Astrocyte (in vitro differentiated cells and primary cell): ENCODE results near the gene FAM13A. TPM values are rescaled to one million over a fixed set of nuclear protein-coding genes. Genes with fewer than 3 reads are reported as not detected.

Source experiments
- DNase-seq: peaks from one replicate; pipeline ENCODE4 v3.0.0-alpha.2; 2010; ENCODE audit warnings: low read depth
- FAIRE-seq: peaks from 2 replicates; lab custom pipeline; 2011; peaks lifted over from hg19 to GRCh38; lab: Jason Lieb, UNC
- H2AFZ ChIP-seq: 2 replicates; pipeline ENCODE4 v1.6.0; 2012; ENCODE audit warnings: low read depth, low read length, inconsistent platforms
- H3K27ac ChIP-seq: 2 replicates; pipeline ENCODE4 v1.5.1; 2011; ENCODE audit warnings: low read depth, low read length, inconsistent platforms
- H3K27me3 ChIP-seq: 2 replicates; pipeline ENCODE4 v1.6.0; 2011; ENCODE audit warnings: low read length, inconsistent platforms; ENCODE audit not compliant: insufficient read depth
- H3K36me3 ChIP-seq: 2 replicates; pipeline ENCODE4 v1.5.1; 2011; ENCODE audit warnings: low read length, inconsistent platforms; ENCODE audit not compliant: insufficient read depth
- H3K4me1 ChIP-seq: 2 replicates; pipeline ENCODE4 v1.5.1; 2011; ENCODE audit warnings: low read length, inconsistent platforms; ENCODE audit not compliant: insufficient read depth
- H3K4me2 ChIP-seq: 2 replicates; pipeline ENCODE4 v1.6.0; 2012; ENCODE audit warnings: low read length, inconsistent platforms
- H3K4me3 ChIP-seq: 2 replicates; pipeline ENCODE4 v1.5.1; 2011; ENCODE audit warnings: low read depth, mild to moderate bottlenecking, low read length, inconsistent platforms; ENCODE audit not compliant: insufficient read depth
- H3K79me2 ChIP-seq: 2 replicates; pipeline ENCODE4 v1.6.0; 2012; ENCODE audit warnings: mild to moderate bottlenecking, low read length, inconsistent platforms; ENCODE audit not compliant: insufficient read depth
- H3K9ac ChIP-seq: 2 replicates; pipeline ENCODE4 v1.6.0; 2012; ENCODE audit warnings: mild to moderate bottlenecking, low read length, inconsistent platforms
- H3K9me3 ChIP-seq: 2 replicates; pipeline ENCODE4 v1.5.1; 2012; ENCODE audit warnings: low read depth, mild to moderate bottlenecking, low read length, inconsistent platforms; ENCODE audit not compliant: insufficient read depth
- H4K20me1 ChIP-seq: 2 replicates; pipeline ENCODE4 v1.6.0; 2012; ENCODE audit warnings: low read length, inconsistent platforms; ENCODE audit not compliant: insufficient read depth
- H3K27ac Mint-ChIP-seq: one replicate; pipeline ENCODE4 v1.8.0; 2021; ENCODE audit warnings: mild to moderate bottlenecking, mixed read lengths; ENCODE audit not compliant: unreplicated experiment
- H3K27me3 Mint-ChIP-seq: one replicate; pipeline ENCODE4 v1.8.0; 2021; ENCODE audit warnings: low read depth, mixed read lengths; ENCODE audit not compliant: unreplicated experiment
- H3K36me3 Mint-ChIP-seq: one replicate; pipeline ENCODE4 v1.8.0; 2021; ENCODE audit warnings: low read depth, mixed read lengths; ENCODE audit not compliant: unreplicated experiment
- H3K4me1 Mint-ChIP-seq: one replicate; pipeline ENCODE4 v1.8.0; 2021; ENCODE audit warnings: low read depth, mixed read lengths; ENCODE audit not compliant: unreplicated experiment
- H3K4me3 Mint-ChIP-seq: one replicate; pipeline ENCODE4 v1.8.0; 2021; ENCODE audit warnings: mild to moderate bottlenecking, moderate library complexity, mixed read lengths; ENCODE audit not compliant: unreplicated experiment
- H3K9me3 Mint-ChIP-seq: one replicate; pipeline ENCODE4 v1.8.0; 2021; ENCODE audit warnings: mild to moderate bottlenecking, mixed read lengths; ENCODE audit not compliant: unreplicated experiment
- CTCF ChIP-seq: IDR thresholded peaks from 2 replicates; pipeline ENCODE4 v1.5.1; 2011; ENCODE audit warnings: low read depth, mild to moderate bottlenecking, inconsistent platforms, low read length, moderate library complexity; ENCODE audit not compliant: insufficient read depth
- EZH2 ChIP-seq: IDR thresholded peaks from 2 replicates; pipeline ENCODE4 v1.6.1; 2012; ENCODE audit warnings: mild to moderate bottlenecking, low read length, inconsistent platforms; ENCODE audit not compliant: insufficient read depth
- total RNA-seq: library from RNA; stranded (reverse); gene quantifications from 2 replicates; pipeline ENCODE4 v1.2.1, GENCODE V29; 2021

Gene FAM13A
- total RNA-seq, 1 donor from 2014 or later: 12.0 TPM

GRCh38 chr4:88722828-88723227 lies 334.2 kb downstream of the FAM13A start:
- no peaks in the 10 kb centered on the region for H3K9me3 ChIP-seq
- no peaks in the 10 kb centered on the region for H3K79me2 ChIP-seq
- H3K27ac ChIP-seq: no peak overlapping the region
- no peak for FAIRE-seq
- H3K4me2 ChIP-seq: no peak overlapping the region
- H3K27me3 ChIP-seq: no peaks in the 10 kb centered on the region
- peaks cover 7% of the 10 kb centered on the region for H3K36me3 ChIP-seq
- no peak overlapping the region for H3K4me3 Mint-ChIP-seq
- TF ChIP-seq EZH2: no peak
- no peak for TF ChIP-seq CTCF
- no peak for DNase-seq
- no peaks in the 10 kb centered on the region for H4K20me1 ChIP-seq
- H3K27me3 Mint-ChIP-seq: no peaks in the 10 kb centered on the region
- peaks cover 21% of the 10 kb centered on the region for H3K36me3 Mint-ChIP-seq
- no peaks in the 10 kb centered on the region for H3K4me1 Mint-ChIP-seq
- no peak overlapping the region for H3K9ac ChIP-seq
- H3K4me3 ChIP-seq: no peak overlapping the region
- no peaks in the 10 kb centered on the region for H3K4me1 ChIP-seq
- H3K9me3 Mint-ChIP-seq: peaks cover 8% of the 10 kb centered on the region
- no peak overlapping the region for H2AFZ ChIP-seq
- H3K27ac Mint-ChIP-seq: no peak overlapping the region

DNA sequence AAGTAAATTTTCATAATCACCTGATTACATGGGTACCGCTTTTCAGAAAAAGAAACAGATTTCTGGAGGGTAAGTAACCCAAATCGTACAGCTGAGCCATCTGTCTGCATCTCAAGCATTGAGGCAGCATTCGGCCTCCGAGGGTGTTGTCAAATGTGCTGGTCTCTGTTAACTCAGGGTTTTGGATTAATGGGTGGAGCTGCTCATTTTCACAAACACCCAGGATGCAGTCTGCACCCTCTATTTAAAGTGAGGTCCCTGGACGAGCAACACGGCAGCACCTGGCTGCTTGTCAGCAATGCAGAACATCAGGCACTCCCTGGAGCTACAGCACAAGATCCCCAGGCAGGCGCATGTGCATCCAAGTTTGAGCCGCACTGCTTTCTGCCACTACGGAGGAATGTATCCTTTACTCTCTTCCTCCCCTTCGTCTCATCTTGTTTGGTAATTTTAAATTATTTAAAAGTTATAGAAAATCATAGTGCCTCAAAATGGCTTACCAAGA lies 334.7 kb downstream of the FAM13A start:
- Histone ChIP-seq H3K79me2 (no peaks in the 10 kb centered on the region), H3K4me1 (no peaks in the 10 kb centered on the region), H3K4me3 (no peak overlapping the region), H3K36me3 (peaks cover 3% of the 10 kb centered on the region), H3K9me3 (no peaks in the 10 kb centered on the region), H2AFZ (no peak overlapping the region), H3K4me2 (no peak overlapping the region), H3K27ac (no peak overlapping the region), H4K20me1 (no peaks in the 10 kb centered on the region), H3K27me3 (no peaks in the 10 kb centered on the region), H3K9ac (no peak overlapping the region)
- DNase-seq: no peak
- H3K27ac Mint-ChIP-seq: no peak overlapping the region
- H3K9me3 Mint-ChIP-seq: peaks cover 13% of the 10 kb centered on the region
- H3K4me1 Mint-ChIP-seq: no peaks in the 10 kb centered on the region
- H3K27me3 Mint-ChIP-seq: no peaks in the 10 kb centered on the region
- FAIRE-seq: no peak
- TF ChIP-seq EZH2: no peak
- no peak for TF ChIP-seq CTCF
- peaks cover 21% of the 10 kb centered on the region for H3K36me3 Mint-ChIP-seq
- H3K4me3 Mint-ChIP-seq: no peak overlapping the region

DNA sequence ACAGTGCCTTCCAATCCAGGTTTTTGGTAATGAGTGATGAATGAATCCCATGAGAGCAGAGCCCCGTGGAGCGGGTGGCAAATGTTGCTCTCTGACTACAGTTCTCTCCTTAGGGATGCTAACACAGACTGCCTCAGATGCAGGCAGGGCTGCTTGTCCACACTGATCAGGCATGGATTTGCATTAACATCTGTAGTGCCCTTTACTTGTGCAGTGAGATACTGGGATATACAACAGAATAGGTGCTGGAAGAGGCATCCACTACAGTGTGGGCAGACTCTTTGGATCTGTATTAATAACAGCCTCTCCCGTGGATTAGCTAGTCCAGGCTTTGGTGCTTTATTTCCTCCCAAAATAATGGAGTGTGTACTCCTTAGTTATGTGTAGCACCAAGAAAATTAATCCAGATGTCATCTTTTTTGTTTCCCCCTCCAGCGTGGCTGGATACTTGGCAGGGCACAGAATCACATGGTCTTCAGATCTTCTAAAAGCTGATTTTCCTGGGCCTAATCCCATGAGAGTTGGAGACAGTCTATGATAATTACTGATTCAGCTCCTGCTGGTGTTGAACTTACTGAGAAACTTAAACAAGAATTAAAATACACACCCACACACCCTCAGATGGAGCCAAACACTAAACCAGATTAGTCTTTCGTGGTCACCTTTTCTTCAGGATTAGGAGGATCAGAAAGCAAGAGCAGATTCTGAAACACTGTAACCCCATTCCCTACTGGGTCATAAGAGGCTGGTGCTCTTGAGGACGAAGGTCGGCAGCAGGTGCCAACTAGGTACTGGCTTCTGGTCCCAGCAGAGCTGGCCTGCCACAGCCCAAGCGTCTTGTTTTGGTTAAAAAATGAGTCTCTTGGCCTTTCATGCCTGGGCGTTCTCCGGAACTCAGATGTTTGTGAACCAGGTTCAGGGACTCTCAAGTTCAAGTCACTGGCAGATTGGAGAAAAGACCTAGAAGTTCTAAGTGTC lies 336.2 kb downstream of the FAM13A start:
- Histone ChIP-seq H3K27me3 (no peaks in the 10 kb centered on the region), H2AFZ (no peak overlapping the region), H3K4me1 (no peaks in the 10 kb centered on the region), H3K9me3 (no peaks in the 10 kb centered on the region), H3K4me3 (no peak overlapping the region), H3K27ac (no peak overlapping the region), H3K36me3 (no peaks in the 10 kb centered on the region), H3K9ac (no peak overlapping the region), H3K79me2 (no peaks in the 10 kb centered on the region), H4K20me1 (no peaks in the 10 kb centered on the region), H3K4me2 (no peak overlapping the region)
- no peaks in the 10 kb centered on the region for H3K27me3 Mint-ChIP-seq
- DNase-seq (no peak), FAIRE-seq (no peak)
- peaks cover 22% of the 10 kb centered on the region for H3K36me3 Mint-ChIP-seq
- H3K4me1 Mint-ChIP-seq: no peaks in the 10 kb centered on the region
- H3K4me3 Mint-ChIP-seq: no peak overlapping the region
- no peak overlapping the region for H3K27ac Mint-ChIP-seq
- no peak for TF ChIP-seq CTCF
- no peak for TF ChIP-seq EZH2
- peaks cover 17% of the 10 kb centered on the region for H3K9me3 Mint-ChIP-seq
